Upper lobe of left lung (tissue), 4 donors: ENCODE measurements around the gene YIPF4.
"Not testable (repeated sequence)": the region's sequence is repeated elsewhere in the genome, so short reads cannot be mapped to it uniquely, and the experiment has no call there.

Experiments used
- EP300 ChIP-seq, 4 donors: sonication (generic); formaldehyde crosslinking; IDR thresholded peaks; one replicate each; pipeline ENCODE4 v1.5.1; 2017; ENCODE audit warnings: antibody characterized with exemption in 4 of 4, control low read depth in 2 of 4
- POLR2A ChIP-seq, 4 donors: fragments of 450-650 bp; IDR thresholded peaks; one replicate each; pipeline ENCODE4 v1.5.1; 2016 to 2017; ENCODE audit warnings: antibody characterized with exemption in 4 of 4, mild to moderate bottlenecking in 2 of 4
- TF ChIP-seq, protein P1 (sequence below), 6 experiments: fragments of 450-650 bp in 4 of 6; fragments of 200-600 bp in 2 of 6; sonication (generic) in 2 of 6; IDR thresholded peaks; one replicate each; pipeline ENCODE4 v1.5.1; 2016 to 2019; ENCODE audit warnings: antibody characterized with exemption in 6 of 6

DNA sequence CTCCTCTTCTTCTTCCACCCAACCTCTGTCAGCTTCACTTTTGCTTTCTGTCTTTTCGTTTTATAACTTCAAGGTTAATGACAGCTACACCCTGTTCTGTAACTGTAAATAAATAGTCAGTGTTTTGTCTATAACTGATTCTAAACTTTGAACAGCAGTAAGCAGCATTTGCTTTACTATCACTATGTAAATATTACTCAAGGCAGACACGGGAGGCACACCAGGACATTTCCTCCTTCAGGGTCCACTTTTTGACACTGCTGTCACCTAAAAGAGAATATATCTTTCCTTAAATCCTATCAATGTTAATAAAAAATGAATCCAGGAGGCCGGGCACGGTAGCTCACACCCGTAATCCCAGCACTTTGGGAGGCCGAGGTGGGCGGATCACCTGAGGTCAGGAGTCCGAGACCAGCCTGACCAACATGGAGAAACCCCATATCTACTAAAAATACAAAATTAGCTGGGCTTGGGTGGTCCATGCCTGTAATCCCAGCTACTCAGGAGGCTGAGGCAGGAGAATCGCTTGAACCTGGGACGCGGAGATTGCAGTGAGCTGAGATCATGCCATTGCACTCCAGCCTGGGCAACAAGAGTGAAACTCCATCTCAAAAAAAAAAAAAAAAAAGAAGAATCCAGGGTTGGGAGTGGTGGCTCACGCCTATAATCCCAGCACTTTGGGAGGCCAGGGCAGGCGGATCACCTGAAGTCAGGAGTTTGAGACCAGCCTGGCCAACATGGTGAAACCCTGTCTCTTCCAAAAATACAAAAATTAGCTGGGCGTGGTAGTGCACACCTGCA is 51.7 kb downstream of the YIPF4 start:
- TF ChIP-seq, protein P1, sequence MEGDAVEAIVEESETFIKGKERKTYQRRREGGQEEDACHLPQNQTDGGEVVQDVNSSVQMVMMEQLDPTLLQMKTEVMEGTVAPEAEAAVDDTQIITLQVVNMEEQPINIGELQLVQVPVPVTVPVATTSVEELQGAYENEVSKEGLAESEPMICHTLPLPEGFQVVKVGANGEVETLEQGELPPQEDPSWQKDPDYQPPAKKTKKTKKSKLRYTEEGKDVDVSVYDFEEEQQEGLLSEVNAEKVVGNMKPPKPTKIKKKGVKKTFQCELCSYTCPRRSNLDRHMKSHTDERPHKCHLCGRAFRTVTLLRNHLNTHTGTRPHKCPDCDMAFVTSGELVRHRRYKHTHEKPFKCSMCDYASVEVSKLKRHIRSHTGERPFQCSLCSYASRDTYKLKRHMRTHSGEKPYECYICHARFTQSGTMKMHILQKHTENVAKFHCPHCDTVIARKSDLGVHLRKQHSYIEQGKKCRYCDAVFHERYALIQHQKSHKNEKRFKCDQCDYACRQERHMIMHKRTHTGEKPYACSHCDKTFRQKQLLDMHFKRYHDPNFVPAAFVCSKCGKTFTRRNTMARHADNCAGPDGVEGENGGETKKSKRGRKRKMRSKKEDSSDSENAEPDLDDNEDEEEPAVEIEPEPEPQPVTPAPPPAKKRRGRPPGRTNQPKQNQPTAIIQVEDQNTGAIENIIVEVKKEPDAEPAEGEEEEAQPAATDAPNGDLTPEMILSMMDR (IDR thresholded peaks at IDR 0.05) = not testable (repeated sequence)
- TF ChIP-seq POLR2A, EP300 (IDR thresholded peaks at IDR 0.05): not testable (repeated sequence)
